GM18517 (cell line): ENCODE results near the gene F2RL2.

Experiments used
- ATAC-seq: cut with Tn5 transposase; IDR thresholded peaks from one replicate; pipeline ENCODE4 v1.9.1; 2021; ENCODE audit warnings: mild to moderate bottlenecking, moderate library complexity; ENCODE audit not compliant: unreplicated experiment

The F2RL2 gene

GRCh38 chr5:76622973-76623596 lies at the start of gene F2RL2:
Gene F2RL2, minus strand, starts transcription at chr5:76623403. Its CDS starts 173 bp downstream, at chr5:76623230.
- no peak for ATAC-seq

- no peak for ATAC-seq
Observed at GRCh38 chr5:76672242-76672641, 49.0 kb upstream of the F2RL2 start.

- ATAC-seq: no peak
Observed at GRCh38 chr5:76670508-76670907, 47.3 kb upstream of the F2RL2 start.

- ATAC-seq: no peak
Observed at GRCh38 chr5:76669245-76669644, 46.0 kb upstream of the F2RL2 start.

GRCh38 chr5:76667495-76667894 lies 44.3 kb upstream of the F2RL2 start:
- ATAC-seq: no peak

GRCh38 chr5:76664079-76664478 lies 40.9 kb upstream of the F2RL2 start:
- ATAC-seq: no peak

GRCh38 chr5:76663573-76663972 lies 40.4 kb upstream of the F2RL2 start:
- ATAC-seq: no peak

GRCh38 chr5:76662521-76662920 lies 39.3 kb upstream of the F2RL2 start:
- ATAC-seq: no peak

- ATAC-seq: no peak
Observed at GRCh38 chr5:76660360-76660759, 37.2 kb upstream of the F2RL2 start.

GRCh38 chr5:76657683-76658311 lies 34.6 kb upstream of the F2RL2 start:
- no peak for ATAC-seq

GRCh38 chr5:76657091-76657490 lies 33.9 kb upstream of the F2RL2 start:
- ATAC-seq: no peak

GRCh38 chr5:76652809-76653414 lies 29.7 kb upstream of the F2RL2 start:
- no peak for ATAC-seq

GRCh38 chr5:76649140-76649539 lies 25.9 kb upstream of the F2RL2 start:
- no peak for ATAC-seq

GRCh38 chr5:76643371-76643770 lies 20.2 kb upstream of the F2RL2 start:
- ATAC-seq: no peak

GRCh38 chr5:76642390-76643040 lies 19.3 kb upstream of the F2RL2 start:
- ATAC-seq: no peak

GRCh38 chr5:76641514-76642120 lies 18.4 kb upstream of the F2RL2 start:
- ATAC-seq: no peak

GRCh38 chr5:76638479-76638878 lies 15.3 kb upstream of the F2RL2 start:
- ATAC-seq: peak; percentile 57

GRCh38 chr5:76637490-76637889 lies 14.3 kb upstream of the F2RL2 start:
- ATAC-seq: no peak

- no peak for ATAC-seq
Observed at GRCh38 chr5:76634661-76635060, 11.5 kb upstream of the F2RL2 start.

- ATAC-seq: no peak
Observed at GRCh38 chr5:76626738-76627137, 3.5 kb upstream of the F2RL2 start.

- no peak for ATAC-seq
Observed at GRCh38 chr5:76625087-76625815, 2.0 kb upstream of the F2RL2 start.
